HG02571 (cell line): Measurements from ENCODE around the gene HPCAL1.
"Not testable (repeated sequence)": the region's sequence is repeated elsewhere in the genome, so short reads cannot be mapped to it uniquely, and the experiment has no call there.

ENCODE experiments used
- ATAC-seq: cut with Tn5 transposase; IDR thresholded peaks from one replicate; pipeline ENCODE4 v1.9.1; 2021; ENCODE audit warnings: mild to moderate bottlenecking, moderate library complexity; ENCODE audit not compliant: unreplicated experiment

The HPCAL1 gene

GRCh38 chr2:10449838-10450691, 147.4 kb downstream of the HPCAL1 start:
- no peak for ATAC-seq

GRCh38 chr2:10451819-10452218, 149.1 kb downstream of the HPCAL1 start:
- no peak for ATAC-seq

- no peak for ATAC-seq
Measured at GRCh38 chr2:10452312-10452711, 149.6 kb downstream of the HPCAL1 start.

- no peak for ATAC-seq
Measured at GRCh38 chr2:10452956-10453904, 150.5 kb downstream of the HPCAL1 start.

- no peak for ATAC-seq
Measured at GRCh38 chr2:10453905-10454298, 151.2 kb downstream of the HPCAL1 start.

- no peak for ATAC-seq
Measured at GRCh38 chr2:10454505-10454904, 151.8 kb downstream of the HPCAL1 start.

- not testable (repeated sequence) for ATAC-seq
Measured at GRCh38 chr2:10457195-10457594, 154.5 kb downstream of the HPCAL1 start.

- ATAC-seq = no peak
Measured at GRCh38 chr2:10457846-10458598, 155.3 kb downstream of the HPCAL1 start.

GRCh38 chr2:10460366-10460796, 157.7 kb downstream of the HPCAL1 start:
- no peak for ATAC-seq

GRCh38 chr2:10462178-10463083, 159.7 kb downstream of the HPCAL1 start:
- no peak for ATAC-seq

GRCh38 chr2:10465910-10466309, 163.2 kb downstream of the HPCAL1 start:
- ATAC-seq = no peak

GRCh38 chr2:10466801-10467200, 164.1 kb downstream of the HPCAL1 start:
- no peak for ATAC-seq

GRCh38 chr2:10467401-10467800, 164.7 kb downstream of the HPCAL1 start:
- no peak for ATAC-seq

- no peak for ATAC-seq
Measured at GRCh38 chr2:10469301-10469700, 166.6 kb downstream of the HPCAL1 start.

GRCh38 chr2:10469955-10470608, 167.4 kb downstream of the HPCAL1 start:
- ATAC-seq = no peak

- no peak for ATAC-seq
Measured at GRCh38 chr2:10471046-10471571, 168.4 kb downstream of the HPCAL1 start.

GRCh38 chr2:10471955-10472354, 169.3 kb downstream of the HPCAL1 start:
- ATAC-seq = no peak

- ATAC-seq = no peak
Measured at GRCh38 chr2:10473121-10473756, 170.5 kb downstream of the HPCAL1 start.
